GM23338 (cell line): ENCODE data around the gene SETBP1. TPM values are rescaled to one million over a fixed set of nuclear protein-coding genes. Genes with fewer than 3 reads are reported as not detected.

Source experiments
- ATAC-seq: fragments of 200-7000 bp; cut with Tn5 transposase; 3 replicates; pipeline ENCODE4 v1.9.1; 2020
- DNase-seq: peaks from one replicate; pipeline ENCODE4 v3.0.0-alpha.2; 2015; ENCODE audit warnings: low spot score
- H2AFZ ChIP-seq: fragments of 200-600 bp; sonication (generic); 2 replicates; pipeline ENCODE4 v1.8.0; 2016; ENCODE audit warnings: antibody characterized with exemption, mild to moderate bottlenecking, moderate library complexity
- H3F3A ChIP-seq: fragments of 200-600 bp; sonication (generic); replicated peaks from 2 replicates; pipeline ENCODE4 v1.8.0; 2017; ENCODE audit warnings: antibody characterized with exemption, mixed run types, low read depth
- H3K27ac ChIP-seq: fragments of 200-600 bp; sonication (generic); 2 replicates; pipeline ENCODE4 v1.6.1; 2016; ENCODE audit warnings: low read depth
- H3K27me3 ChIP-seq: fragments of 200-600 bp; sonication (generic); 2 replicates; pipeline ENCODE4 v1.8.0; 2016; ENCODE audit warnings: mild to moderate bottlenecking, mixed run types, moderate library complexity; ENCODE audit not compliant: insufficient read depth
- H3K36me3 ChIP-seq: fragments of 200-600 bp; sonication (generic); 2 replicates; pipeline ENCODE4 v1.8.0; 2016; ENCODE audit warnings: mild to moderate bottlenecking; ENCODE audit not compliant: insufficient read depth
- H3K4me1 ChIP-seq: fragments of 200-600 bp; sonication (generic); 2 replicates; pipeline ENCODE4 v1.8.0; 2016; ENCODE audit warnings: mild to moderate bottlenecking, moderate library complexity; ENCODE audit not compliant: insufficient read depth
- H3K4me2 ChIP-seq: fragments of 200-600 bp; sonication (generic); 2 replicates; pipeline ENCODE4 v1.7.1; 2017; ENCODE audit warnings: mixed run types
- H3K4me3 ChIP-seq: fragments of 200-600 bp; sonication (generic); 2 replicates; pipeline ENCODE4 v1.6.1; 2016; ENCODE audit warnings: mixed run types
- H3K79me2 ChIP-seq: fragments of 200-600 bp; sonication (generic); replicated peaks from 2 replicates; pipeline ENCODE4 v1.8.0; 2017; ENCODE audit warnings: mild to moderate bottlenecking; ENCODE audit not compliant: insufficient read depth
- H3K9me2 ChIP-seq: fragments of 200-600 bp; sonication (generic); 2 replicates; pipeline ENCODE4 v1.8.0; 2017; ENCODE audit not compliant: insufficient read depth
- H4K20me1 ChIP-seq: fragments of 200-600 bp; sonication (generic); replicated peaks from 2 replicates; pipeline ENCODE4 v1.8.0; 2017; ENCODE audit warnings: mild to moderate bottlenecking; ENCODE audit not compliant: insufficient read depth
- H3K27ac Mint-ChIP-seq: 2 replicates; pipeline ENCODE4 v1.8.0; 2020; ENCODE audit warnings: inconsistent platforms, mild to moderate bottlenecking, moderate library complexity, mixed read lengths
- H3K27me3 Mint-ChIP-seq: 3 replicates; pipeline ENCODE4 v1.8.0; 2022; ENCODE audit warnings: low read depth, mild to moderate bottlenecking, moderate library complexity, mixed read lengths, inconsistent platforms; ENCODE audit not compliant: insufficient read depth, poor library complexity
- H3K36me3 Mint-ChIP-seq: 3 replicates; pipeline ENCODE4 v1.8.0; 2021; ENCODE audit warnings: low read depth, mild to moderate bottlenecking, inconsistent platforms, moderate library complexity, mixed read lengths
- H3K4me1 Mint-ChIP-seq: 3 replicates; pipeline ENCODE4 v1.8.0; 2020; ENCODE audit warnings: mild to moderate bottlenecking, inconsistent platforms, mixed read lengths
- H3K4me3 Mint-ChIP-seq: 3 replicates; pipeline ENCODE4 v1.8.0; 2021; ENCODE audit warnings: moderate library complexity, mild to moderate bottlenecking, inconsistent platforms, mixed read lengths
- H3K9me3 Mint-ChIP-seq: 3 replicates; pipeline ENCODE4 v1.8.0; 2020; ENCODE audit warnings: moderate library complexity, mild to moderate bottlenecking, inconsistent platforms, mixed read lengths
- CREB1 ChIP-seq: fragments of 250-450 bp; sonication (Bioruptor Pico); IDR thresholded peaks from 2 replicates; pipeline ENCODE4 v1.5.0; 2020; ENCODE audit warnings: low read depth, mild to moderate bottlenecking, moderate library complexity
- EZH2 ChIP-seq: fragments of 200-600 bp; sonication (generic); IDR thresholded peaks from one replicate; pipeline ENCODE4 v1.8.0; 2017; ENCODE audit warnings: antibody characterized with exemption, mild to moderate bottlenecking, low read depth; ENCODE audit not compliant: unreplicated experiment
- EZH2phosphoT487 ChIP-seq: fragments of 200-600 bp; sonication (generic); IDR thresholded peaks from one replicate; pipeline ENCODE4 v1.8.1; 2018; ENCODE audit warnings: antibody characterized with exemption; ENCODE audit not compliant: unreplicated experiment
- JUNB ChIP-seq: IDR thresholded peaks from one replicate; pipeline ENCODE4 v1.6.1; 2016; ENCODE audit warnings: antibody characterized with exemption; ENCODE audit not compliant: unreplicated experiment
- NANOG ChIP-seq: IDR thresholded peaks from 2 replicates; pipeline ENCODE4 v1.6.1; 2016; ENCODE audit warnings: antibody characterized with exemption, borderline replicate concordance
- POLR2AphosphoS5 ChIP-seq: IDR thresholded peaks from 2 replicates; pipeline ENCODE4 v1.6.1; 2016; ENCODE audit warnings: antibody characterized with exemption, low read depth
- STAT1 ChIP-seq: IDR thresholded peaks from one replicate; pipeline ENCODE4 v1.6.1; 2016; ENCODE audit warnings: antibody characterized with exemption; ENCODE audit not compliant: unreplicated experiment
- ZNF114 ChIP-seq: fragments of 250-450 bp; sonication (Bioruptor Pico); IDR thresholded peaks from 2 replicates; pipeline ENCODE4 v1.5.0; 2020; ENCODE audit warnings: mild to moderate bottlenecking, moderate library complexity
- ZNF331 ChIP-seq: fragments of 250-450 bp; sonication (Bioruptor Pico); IDR thresholded peaks from 2 replicates; pipeline ENCODE4 v1.5.0; 2020; ENCODE audit warnings: low read depth, mild to moderate bottlenecking, moderate library complexity
- ZNF462 ChIP-seq: fragments of 250-450 bp; sonication (Bioruptor Pico); IDR thresholded peaks from 2 replicates; pipeline ENCODE4 v1.5.0; 2020; ENCODE audit warnings: mild to moderate bottlenecking, moderate library complexity
- polyA plus RNA-seq: library from polyadenylated mRNA; unstranded; fragments of >200 nt; fragmentation: Nextera tagmentation; extraction: Ambion mirVana; gene quantifications from 2 replicates; pipeline ENCODE4 v1.2.1, GENCODE V29; 2016
- total RNA-seq: library from RNA; depleted of rRNA; stranded (reverse); fragments of >200 nt; shearing (Covaris generic); gene quantifications from 2 replicates; pipeline ENCODE4 v1.2.3, GENCODE V29; 2014
- TF ChIP-seq, protein P1 (sequence below), 2 experiments: fragments of 200-600 bp in 1 of 2; sonication (generic) in 1 of 2; conservative IDR thresholded peaks; 2 replicates each; pipeline versions ENCODE4 v1.5.1 to v1.6.1; 2016 to 2017; ENCODE audit warnings: antibody characterized with exemption in 2 of 2, low read depth in 2 of 2, mild to moderate bottlenecking in 2 of 2, moderate library complexity in 1 of 2
- TF ChIP-seq, protein P2 (sequence below): IDR thresholded peaks from 2 replicates; pipeline ENCODE4 v1.6.1; 2016; ENCODE audit warnings: antibody characterized with exemption

SETBP1 gene
- total and polyA plus RNA-seq, 2 experiments from 2014 or later: 1.6 to 5.5 TPM

- Mint-ChIP-seq H3K27me3 (no peaks in the 10 kb centered on the region), H3K36me3 (no peaks in the 10 kb centered on the region), H3K4me1 (no peaks in the 10 kb centered on the region; the same call in 2 of the 3 replicates), H3K27ac (no peak overlapping the region), H3K9me3 (no peaks in the 10 kb centered on the region), H3K4me3 (no peak overlapping the region)
- H3K4me1 ChIP-seq: no peaks in the 10 kb centered on the region
- H3K79me2 ChIP-seq: no peaks in the 10 kb centered on the region
- no peaks in the 10 kb centered on the region for H3F3A ChIP-seq
- DNase-seq: no peak
- no peak overlapping the region for H3K4me3 ChIP-seq
- no peaks in the 10 kb centered on the region for H4K20me1 ChIP-seq
- ATAC-seq: no peak
- no peaks in the 10 kb centered on the region for H3K36me3 ChIP-seq
- no peaks in the 10 kb centered on the region for H3K27me3 ChIP-seq
- H3K27ac ChIP-seq: no peak overlapping the region
- H3K4me2 ChIP-seq: no peak overlapping the region
- H3K9me2 ChIP-seq: peaks cover 12% of the 10 kb centered on the region
- TF ChIP-seq, protein P1, sequence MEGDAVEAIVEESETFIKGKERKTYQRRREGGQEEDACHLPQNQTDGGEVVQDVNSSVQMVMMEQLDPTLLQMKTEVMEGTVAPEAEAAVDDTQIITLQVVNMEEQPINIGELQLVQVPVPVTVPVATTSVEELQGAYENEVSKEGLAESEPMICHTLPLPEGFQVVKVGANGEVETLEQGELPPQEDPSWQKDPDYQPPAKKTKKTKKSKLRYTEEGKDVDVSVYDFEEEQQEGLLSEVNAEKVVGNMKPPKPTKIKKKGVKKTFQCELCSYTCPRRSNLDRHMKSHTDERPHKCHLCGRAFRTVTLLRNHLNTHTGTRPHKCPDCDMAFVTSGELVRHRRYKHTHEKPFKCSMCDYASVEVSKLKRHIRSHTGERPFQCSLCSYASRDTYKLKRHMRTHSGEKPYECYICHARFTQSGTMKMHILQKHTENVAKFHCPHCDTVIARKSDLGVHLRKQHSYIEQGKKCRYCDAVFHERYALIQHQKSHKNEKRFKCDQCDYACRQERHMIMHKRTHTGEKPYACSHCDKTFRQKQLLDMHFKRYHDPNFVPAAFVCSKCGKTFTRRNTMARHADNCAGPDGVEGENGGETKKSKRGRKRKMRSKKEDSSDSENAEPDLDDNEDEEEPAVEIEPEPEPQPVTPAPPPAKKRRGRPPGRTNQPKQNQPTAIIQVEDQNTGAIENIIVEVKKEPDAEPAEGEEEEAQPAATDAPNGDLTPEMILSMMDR (conservative IDR thresholded peaks at IDR 0.05; ENCODE audit: low read depth in 2 of 2): no peak
- no peak overlapping the region for H2AFZ ChIP-seq
Observed at GRCh38 chr18:44750774-44751173, 70.1 kb downstream of the SETBP1 start.

DNA sequence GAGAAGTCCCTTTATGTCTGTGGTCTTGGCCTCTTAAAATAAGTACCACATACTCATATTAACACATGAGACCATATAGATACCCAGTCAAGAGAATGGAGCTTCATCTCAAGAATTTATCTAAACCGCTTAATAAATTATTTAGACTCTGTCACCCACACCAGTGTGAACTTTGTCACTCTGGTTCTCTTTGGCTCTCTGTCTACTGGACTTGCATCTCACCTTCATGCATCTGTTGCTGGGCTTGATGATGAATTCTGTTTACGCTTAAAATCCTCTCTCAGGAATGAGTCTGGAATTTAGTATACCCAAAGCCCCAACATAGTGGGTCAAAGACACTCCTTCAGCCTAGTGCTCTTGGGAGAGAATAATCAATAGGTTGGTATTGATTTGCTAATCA is 73.9 kb downstream of the SETBP1 start:
- Mint-ChIP-seq H3K36me3 (no peaks in the 10 kb centered on the region), H3K27ac (no peak overlapping the region), H3K27me3 (no peaks in the 10 kb centered on the region), H3K4me1 (peaks cover 8% of the 10 kb centered on the region), H3K9me3 (no peaks in the 10 kb centered on the region), H3K4me3 (no peak overlapping the region)
- Histone ChIP-seq H3K27me3 (no peaks in the 10 kb centered on the region), H2AFZ (no peak overlapping the region), H4K20me1 (no peaks in the 10 kb centered on the region), H3K4me3 (no peak overlapping the region), H3K36me3 (no peaks in the 10 kb centered on the region), H3K27ac (no peak overlapping the region), H3K9me2 (peaks cover 12% of the 10 kb centered on the region), H3K79me2 (no peaks in the 10 kb centered on the region), H3K4me1 (peaks cover 6% of the 10 kb centered on the region; the same call in 1 of the 2 replicates), H3F3A (no peaks in the 10 kb centered on the region), H3K4me2 (no peak overlapping the region)
- DNase-seq (no peak), ATAC-seq (no peak)
- TF ChIP-seq NANOG (no peak), POLR2AphosphoS5 (no peak), ZNF114 (CRISPR knock-in tag) (no peak), EZH2phosphoT487 (no peak), ZNF331 (no peak), STAT1 (no peak), ZNF462 (CRISPR knock-in tag) (no peak), CREB1 (CRISPR knock-in tag) (no peak), EZH2 (no peak), JUNB (no peak)
- TF ChIP-seq, protein P1 (conservative IDR thresholded peaks at IDR 0.05; ENCODE audit: low read depth in 2 of 2): no peak
- TF ChIP-seq, protein P2, sequence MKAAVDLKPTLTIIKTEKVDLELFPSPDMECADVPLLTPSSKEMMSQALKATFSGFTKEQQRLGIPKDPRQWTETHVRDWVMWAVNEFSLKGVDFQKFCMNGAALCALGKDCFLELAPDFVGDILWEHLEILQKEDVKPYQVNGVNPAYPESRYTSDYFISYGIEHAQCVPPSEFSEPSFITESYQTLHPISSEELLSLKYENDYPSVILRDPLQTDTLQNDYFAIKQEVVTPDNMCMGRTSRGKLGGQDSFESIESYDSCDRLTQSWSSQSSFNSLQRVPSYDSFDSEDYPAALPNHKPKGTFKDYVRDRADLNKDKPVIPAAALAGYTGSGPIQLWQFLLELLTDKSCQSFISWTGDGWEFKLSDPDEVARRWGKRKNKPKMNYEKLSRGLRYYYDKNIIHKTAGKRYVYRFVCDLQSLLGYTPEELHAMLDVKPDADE: no peak
